Sigmoid colon (tissue), 4 donors: ENCODE measurements around the gene RACGAP1.

Experiments
- POLR2A ChIP-seq, 2 donors: fragments of 450-650 bp; IDR thresholded peaks; one replicate each; pipeline ENCODE4 v1.6.1; 2016; ENCODE audit warnings: antibody characterized with exemption in 2 of 2, mild to moderate bottlenecking in 2 of 2, moderate library complexity in 2 of 2
- POLR2AphosphoS5 ChIP-seq, 4 donors: sonication (generic); formaldehyde crosslinking; IDR thresholded peaks; one replicate each; pipeline ENCODE4 v1.6.1; 2017; ENCODE audit warnings: antibody characterized with exemption in 4 of 4
- TF ChIP-seq, protein P1 (sequence below), 4 experiments: fragments of 450-650 bp in 3 of 4; fragments of 200-600 bp in 1 of 4; IDR thresholded peaks; one replicate each; pipeline ENCODE4 v1.5.1; 2016 to 2019; ENCODE audit warnings: antibody characterized with exemption in 4 of 4, mild to moderate bottlenecking in 3 of 4, moderate library complexity in 2 of 4

DNA sequence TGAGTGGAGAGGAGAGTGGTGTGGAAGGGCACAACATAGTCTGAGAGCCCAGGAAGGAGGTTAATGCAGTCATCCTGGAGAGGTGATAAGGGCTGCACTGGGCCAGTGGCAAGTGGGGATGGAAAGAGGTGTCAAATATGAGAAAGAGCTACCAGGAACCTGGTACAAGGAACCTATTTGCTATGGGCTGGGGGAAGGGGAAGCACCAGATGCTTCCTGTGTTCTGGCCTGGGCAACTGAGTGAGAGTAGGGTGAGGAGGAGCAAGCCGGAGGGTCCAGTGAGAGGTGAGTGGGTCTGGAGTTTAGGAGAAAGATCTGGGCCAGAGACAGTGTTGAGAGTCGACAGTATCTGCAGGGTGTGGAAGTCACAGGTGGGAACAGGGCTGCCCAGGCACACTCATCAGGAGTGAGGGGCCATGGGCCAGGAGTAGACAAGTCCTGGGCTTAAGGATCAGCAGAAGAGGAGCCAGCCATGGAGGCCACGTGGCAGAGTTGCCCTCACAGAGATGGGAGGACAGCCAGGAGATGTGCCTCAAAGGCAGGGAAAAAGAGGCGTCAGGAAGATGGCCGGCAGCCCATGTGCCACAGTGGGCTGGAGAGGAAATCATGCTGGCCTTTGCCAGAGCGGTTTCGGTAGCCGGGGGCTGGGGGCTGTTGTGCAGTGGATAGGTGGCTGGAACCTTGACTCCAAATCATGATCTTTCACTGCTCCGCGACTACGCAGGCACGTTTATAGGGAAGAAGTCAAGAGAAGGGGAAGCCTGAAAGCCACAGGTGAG lies 55.5 kb downstream of the RACGAP1 start:
- TF ChIP-seq, protein P1, sequence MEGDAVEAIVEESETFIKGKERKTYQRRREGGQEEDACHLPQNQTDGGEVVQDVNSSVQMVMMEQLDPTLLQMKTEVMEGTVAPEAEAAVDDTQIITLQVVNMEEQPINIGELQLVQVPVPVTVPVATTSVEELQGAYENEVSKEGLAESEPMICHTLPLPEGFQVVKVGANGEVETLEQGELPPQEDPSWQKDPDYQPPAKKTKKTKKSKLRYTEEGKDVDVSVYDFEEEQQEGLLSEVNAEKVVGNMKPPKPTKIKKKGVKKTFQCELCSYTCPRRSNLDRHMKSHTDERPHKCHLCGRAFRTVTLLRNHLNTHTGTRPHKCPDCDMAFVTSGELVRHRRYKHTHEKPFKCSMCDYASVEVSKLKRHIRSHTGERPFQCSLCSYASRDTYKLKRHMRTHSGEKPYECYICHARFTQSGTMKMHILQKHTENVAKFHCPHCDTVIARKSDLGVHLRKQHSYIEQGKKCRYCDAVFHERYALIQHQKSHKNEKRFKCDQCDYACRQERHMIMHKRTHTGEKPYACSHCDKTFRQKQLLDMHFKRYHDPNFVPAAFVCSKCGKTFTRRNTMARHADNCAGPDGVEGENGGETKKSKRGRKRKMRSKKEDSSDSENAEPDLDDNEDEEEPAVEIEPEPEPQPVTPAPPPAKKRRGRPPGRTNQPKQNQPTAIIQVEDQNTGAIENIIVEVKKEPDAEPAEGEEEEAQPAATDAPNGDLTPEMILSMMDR (IDR thresholded peaks at IDR 0.05), result no peak
- no peak for TF ChIP-seq POLR2A (IDR thresholded peaks at IDR 0.05)
- no peak for TF ChIP-seq POLR2AphosphoS5 (IDR thresholded peaks at IDR 0.05)
